ENCODE measurements around the gene CACNA1A.
"Not testable (repeated sequence)": the region's sequence is repeated elsewhere in the genome, so short reads cannot be mapped to it uniquely, and the experiment has no call there.

The CACNA1A gene

DNA sequence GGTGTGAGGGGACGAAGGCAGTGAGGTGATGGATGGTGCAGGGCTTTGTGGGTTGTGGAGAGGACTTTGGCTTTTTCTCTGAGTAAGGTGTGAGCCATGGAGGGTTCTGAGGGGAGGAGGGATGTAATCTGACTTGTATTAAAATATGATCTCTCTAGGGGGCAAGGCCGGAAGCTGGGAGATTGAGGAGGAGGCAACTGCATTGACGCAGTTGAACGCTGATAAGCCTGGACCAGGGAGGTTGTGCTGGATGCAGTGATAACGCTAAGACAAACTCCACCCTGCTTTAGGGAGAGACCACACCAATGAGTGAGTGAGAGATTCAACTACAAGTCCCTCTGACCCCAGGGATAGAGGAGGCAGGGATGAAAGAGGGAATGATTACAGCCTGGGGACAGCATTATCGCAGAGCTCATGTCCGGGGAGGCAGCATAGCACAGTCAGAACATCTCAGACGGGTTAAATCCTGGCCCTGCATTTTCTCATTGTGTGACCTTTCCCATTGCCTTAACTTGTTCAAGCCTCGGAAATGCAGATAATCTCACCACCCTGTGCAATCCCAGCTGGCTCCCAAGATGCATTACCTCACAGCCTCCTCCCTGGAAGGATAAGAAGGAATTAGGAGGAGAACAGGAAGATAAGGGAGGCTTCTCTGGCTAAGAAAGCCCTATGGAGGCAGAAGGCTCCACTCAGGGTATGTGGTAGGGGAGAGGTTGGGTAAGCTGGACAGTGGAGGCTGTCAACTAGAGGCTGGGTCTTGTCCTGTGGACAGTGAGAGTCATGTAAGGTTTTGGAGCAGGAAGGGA, 124.2 kb downstream of the CACNA1A start:
- TF ChIP-seq ZNF274 (IDR thresholded peaks at IDR 0.05; ENCODE audit: low read depth, low read length) = no peak
- no peak overlapping the region for H3K4me3 ChIP-seq (ENCODE audit: low read length)

DNA sequence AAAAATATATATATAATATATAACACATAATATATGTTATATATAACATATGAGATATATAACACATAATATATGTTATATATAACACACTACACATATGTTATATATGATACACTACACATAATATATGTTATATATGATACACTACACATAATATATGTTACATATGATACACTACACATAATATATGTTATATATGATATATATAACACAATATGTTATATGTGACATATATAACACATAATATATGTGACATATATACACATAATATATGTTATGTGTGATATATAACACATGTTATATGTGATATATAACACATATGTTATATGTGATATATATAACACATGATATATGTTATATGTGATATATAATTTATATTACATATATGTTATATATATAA, 129.7 kb downstream of the CACNA1A start:
- H3K4me3 ChIP-seq (ENCODE audit: low read length) = no peak overlapping the region
- no peak for TF ChIP-seq ZNF274 (IDR thresholded peaks at IDR 0.05; ENCODE audit: low read depth, low read length)

DNA sequence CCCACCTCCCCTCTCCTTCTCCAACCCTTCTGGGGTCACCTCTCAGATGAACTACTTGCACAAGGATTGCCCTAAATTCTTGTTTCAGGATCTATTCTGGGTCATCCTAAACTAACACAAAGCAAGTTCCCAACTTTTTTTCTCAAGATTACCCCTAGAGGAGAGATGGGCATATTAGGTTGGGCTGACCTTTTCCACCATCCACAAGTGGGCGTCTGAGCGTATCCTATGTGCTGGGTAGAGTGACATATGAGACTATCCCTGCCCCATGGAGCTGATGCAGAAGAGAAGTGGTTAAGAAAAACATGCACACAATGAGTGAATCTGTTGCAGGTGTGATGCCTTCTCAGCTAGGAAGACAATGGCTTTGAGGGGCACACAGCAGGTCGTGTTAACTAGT, 132.7 kb downstream of the CACNA1A start:
- no peak overlapping the region for H3K4me3 ChIP-seq (ENCODE audit: low read length)
- TF ChIP-seq ZNF274 (IDR thresholded peaks at IDR 0.05; ENCODE audit: low read depth, low read length) = no peak

DNA sequence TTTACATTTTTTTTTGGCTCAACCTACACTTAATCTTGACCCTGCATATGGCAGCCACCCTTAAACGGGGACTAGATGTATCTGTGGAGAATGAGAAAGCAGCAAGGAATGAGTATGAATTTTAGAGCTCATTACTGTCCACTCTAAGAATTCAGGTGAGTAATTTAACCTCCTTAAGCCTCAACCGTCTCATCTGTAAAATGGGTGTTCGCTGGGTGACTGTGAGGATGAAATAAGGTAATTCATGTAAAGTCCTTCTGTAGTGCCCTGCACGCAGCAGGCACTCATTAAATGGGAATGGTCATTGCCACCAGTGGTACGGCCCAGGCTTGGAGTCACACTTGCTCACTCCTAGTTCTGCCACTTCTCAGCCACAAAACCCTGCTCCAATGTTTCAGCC, 135.3 kb downstream of the CACNA1A start:
- TF ChIP-seq ZNF274 (IDR thresholded peaks at IDR 0.05; ENCODE audit: low read depth, low read length) = no peak

DNA sequence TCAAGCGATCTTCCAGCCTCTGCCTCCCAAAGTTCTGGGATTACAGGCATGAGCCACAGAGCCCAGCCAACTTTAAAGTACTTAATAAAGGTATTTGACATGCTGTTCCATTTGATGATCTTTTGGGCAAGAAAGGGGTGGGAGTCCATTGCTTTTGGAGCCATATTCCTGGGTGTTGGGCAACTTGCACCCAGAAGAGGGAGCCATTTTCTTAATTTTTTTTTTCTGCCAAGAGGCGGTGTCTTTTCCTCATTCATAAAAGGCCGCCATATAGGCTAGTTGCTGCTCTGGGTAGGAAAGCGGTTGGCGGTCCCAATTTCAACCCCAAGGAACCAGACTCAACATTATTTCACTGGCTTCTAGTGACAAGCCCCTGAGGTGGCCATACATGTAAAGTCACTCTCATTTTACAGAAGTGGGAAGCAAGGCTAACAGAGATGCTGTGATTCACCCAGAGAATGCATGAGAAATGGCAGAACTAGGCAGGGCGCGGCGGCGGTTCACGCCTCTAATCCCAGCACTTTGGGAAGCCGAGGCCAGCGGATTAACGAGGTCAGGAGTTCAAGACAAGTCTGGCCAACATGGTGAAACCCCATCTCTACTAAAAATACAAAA, 139.6 kb downstream of the CACNA1A start:
- no peak overlapping the region for H3K4me3 ChIP-seq (ENCODE audit: low read length)
- TF ChIP-seq ZNF274 (IDR thresholded peaks at IDR 0.05; ENCODE audit: low read depth, low read length) = no peak

More for the DNA sequence above, 135.3 kb downstream of the CACNA1A start:
- H3K4me3 ChIP-seq (ENCODE audit: low read length) = no peak overlapping the region

DNA sequence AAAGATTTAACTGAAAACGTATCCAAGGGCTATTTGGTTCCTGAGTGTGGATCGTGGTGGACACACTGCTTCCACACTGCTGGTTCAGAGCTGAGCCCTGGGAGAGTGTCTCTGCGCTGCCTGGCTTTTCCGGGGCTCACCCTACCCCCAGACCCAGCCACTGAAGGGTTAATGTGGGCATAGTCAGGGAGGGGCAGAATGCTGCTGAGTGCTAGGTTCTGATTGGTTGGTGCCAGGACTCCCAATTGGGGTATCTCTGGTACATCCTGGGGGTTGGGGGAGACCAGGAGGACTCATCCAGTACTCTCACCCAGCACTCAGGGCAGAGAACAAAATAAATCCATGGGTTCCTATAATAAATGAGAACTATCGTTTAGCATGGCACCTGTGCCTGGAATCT, 142.3 kb downstream of the CACNA1A start:
- TF ChIP-seq ZNF274 (IDR thresholded peaks at IDR 0.05; ENCODE audit: low read depth, low read length) = no peak
- no peak overlapping the region for H3K4me3 ChIP-seq (ENCODE audit: low read length)

DNA sequence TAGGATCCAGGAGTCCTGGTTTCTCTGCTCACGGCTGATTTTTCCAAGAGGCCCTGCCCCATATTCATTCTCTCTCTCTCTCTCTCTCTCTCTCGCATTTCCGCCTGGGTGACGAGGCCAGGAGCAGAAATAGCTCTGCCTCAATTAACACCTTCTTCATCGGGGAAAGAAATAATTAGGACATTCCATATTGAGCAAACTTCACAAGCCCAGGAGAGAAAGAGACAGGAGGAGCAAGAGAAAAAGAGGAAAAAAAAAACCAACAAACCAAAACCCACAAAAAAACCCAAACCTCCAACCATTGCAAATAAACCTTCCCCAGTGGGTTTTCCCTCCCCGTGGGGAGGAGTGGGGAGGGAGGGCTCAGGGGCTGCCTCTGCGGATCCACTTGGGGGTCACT, 143.0 kb downstream of the CACNA1A start:
- TF ChIP-seq ZNF274 (IDR thresholded peaks at IDR 0.05; ENCODE audit: low read depth, low read length) = no peak
- no peak overlapping the region for H3K4me3 ChIP-seq (ENCODE audit: low read length)

DNA sequence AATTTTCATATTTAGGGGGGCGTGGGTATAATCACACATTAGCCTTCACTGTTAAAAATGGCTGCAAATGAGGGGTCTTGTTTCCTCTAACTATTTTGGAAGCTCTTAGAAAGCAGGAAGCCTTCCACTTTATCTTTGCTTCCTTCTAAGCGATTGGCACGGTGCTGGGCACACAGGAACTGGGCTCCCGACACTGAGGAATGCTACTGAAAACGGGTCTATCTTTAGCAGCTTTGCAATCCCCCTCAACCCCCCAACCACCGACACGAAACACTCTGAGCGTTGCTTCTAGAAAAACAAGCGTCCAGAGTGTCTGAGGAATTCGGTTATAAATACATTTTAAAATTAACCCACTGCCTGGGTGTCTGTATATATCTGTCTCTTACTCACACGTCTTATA, 143.6 kb downstream of the CACNA1A start:
- no peak for TF ChIP-seq ZNF274 (IDR thresholded peaks at IDR 0.05; ENCODE audit: low read depth, low read length)
- H3K4me3 ChIP-seq (ENCODE audit: low read length) = no peak overlapping the region

DNA sequence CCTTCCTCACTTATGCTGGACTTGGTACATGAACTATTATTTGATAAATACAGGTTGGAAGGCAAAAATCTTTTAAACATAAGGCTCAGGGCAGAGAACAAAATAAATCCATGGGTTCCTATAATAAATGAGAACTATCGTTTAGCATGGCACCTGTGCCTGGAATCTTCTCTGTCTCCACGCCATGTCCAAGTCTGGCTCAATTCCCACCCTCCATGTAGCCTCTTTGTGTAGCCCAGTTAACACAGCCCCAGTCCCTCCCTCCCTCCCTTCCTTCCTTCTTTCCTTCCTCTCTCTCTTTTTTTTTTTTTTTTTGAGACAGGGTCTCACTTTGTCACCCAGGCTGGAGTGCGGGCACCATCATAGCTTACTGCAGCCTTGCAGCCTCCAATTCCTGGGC, 144.6 kb downstream of the CACNA1A start:
- not testable (repeated sequence) for H3K4me3 ChIP-seq (ENCODE audit: low read length)

DNA sequence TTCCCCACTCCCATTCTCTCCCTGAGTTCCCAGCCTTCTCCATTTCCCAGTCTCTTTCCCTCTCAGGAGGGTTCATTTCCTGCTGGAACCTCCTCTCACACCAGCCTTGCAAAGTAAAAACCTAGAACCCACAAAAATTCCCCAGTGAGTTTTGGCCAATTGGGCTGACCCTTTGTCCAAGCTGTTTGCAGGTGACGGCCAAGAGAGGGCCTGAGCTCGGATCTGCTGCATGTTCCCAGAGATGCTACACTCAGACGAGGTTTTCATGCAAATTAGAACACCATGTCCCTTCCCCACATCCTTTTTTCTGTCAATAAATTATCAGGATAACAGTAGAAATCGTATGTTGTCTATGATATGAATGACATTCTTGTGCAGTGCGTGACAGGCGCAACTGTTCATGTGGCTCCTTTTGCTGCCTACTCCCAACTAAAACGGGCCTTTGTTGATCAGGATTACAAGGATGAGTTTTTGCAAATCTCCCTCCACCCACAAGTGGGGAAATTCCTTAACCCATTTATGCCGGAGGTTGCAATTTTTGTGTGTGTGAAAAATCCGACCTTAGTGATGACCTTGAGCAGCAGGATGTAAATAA, 149.5 kb downstream of the CACNA1A start:
- TF ChIP-seq ZNF274 (IDR thresholded peaks at IDR 0.05; ENCODE audit: low read depth, low read length) = no peak
- no peak overlapping the region for H3K4me3 ChIP-seq (ENCODE audit: low read length)

DNA sequence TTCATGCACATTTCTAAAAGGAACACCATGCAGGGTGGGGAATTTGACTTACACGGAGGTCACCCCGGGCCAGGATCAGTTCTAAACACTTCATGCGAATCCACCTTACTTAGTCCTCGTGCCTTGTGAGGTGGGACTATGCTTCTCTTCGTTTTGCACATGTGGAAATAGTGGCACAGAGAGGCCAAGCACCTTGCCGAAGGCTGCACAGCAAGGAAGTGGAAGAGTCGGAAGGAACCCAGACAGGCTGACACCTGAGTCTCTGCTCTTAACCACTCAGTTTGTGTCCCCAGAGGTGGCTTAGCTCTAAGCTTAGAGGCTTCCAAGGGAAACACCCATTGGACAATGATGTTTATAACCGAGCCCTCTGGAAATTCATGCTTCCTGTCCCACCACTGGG, 150.1 kb downstream of the CACNA1A start:
- no peak overlapping the region for H3K4me3 ChIP-seq (ENCODE audit: low read length)
- no peak for TF ChIP-seq ZNF274 (IDR thresholded peaks at IDR 0.05; ENCODE audit: low read depth, low read length)

DNA sequence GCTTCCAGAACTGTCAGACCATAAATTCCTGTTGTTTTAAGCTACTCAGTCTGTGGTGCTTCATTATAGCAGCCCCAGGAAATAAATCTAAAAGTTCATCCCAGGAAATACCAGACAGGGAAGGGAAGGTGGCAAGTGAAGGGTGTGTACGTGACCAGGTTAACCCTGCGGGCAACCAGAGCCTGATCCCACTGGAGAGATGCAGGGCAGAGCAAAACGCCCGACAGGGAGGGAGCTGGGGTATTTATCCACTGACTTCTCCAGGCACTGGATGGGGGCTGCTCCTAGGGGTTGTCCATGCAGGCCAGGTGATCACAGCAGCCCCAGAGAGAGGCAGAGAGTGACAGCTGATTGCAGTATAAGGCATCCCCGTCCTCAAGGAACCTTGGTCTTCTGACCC, 150.9 kb downstream of the CACNA1A start:
- no peak for TF ChIP-seq ZNF274 (IDR thresholded peaks at IDR 0.05; ENCODE audit: low read depth, low read length)
- no peak overlapping the region for H3K4me3 ChIP-seq (ENCODE audit: low read length)

DNA sequence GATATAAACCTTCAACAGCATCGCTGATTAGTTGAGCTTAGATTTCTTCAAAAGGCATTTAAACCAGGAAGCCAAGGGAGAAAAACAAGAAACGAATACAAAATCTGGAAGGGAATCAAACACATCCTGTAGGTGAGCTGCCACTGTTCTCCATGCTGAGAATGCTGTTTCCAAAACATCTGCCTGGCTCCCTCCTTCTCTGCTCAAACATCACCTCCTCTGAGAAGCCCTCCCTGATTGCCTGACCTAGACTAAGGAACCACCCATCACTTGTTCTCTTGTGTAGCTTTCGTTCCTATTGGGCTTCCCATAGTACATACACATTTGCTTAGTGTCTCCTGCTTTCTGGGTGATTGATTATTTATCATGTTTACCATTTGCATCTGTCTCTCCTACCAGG, 152.7 kb downstream of the CACNA1A start:
- no peak for TF ChIP-seq ZNF274 (IDR thresholded peaks at IDR 0.05; ENCODE audit: low read depth, low read length)
- H3K4me3 ChIP-seq (ENCODE audit: low read length) = no peak overlapping the region

DNA sequence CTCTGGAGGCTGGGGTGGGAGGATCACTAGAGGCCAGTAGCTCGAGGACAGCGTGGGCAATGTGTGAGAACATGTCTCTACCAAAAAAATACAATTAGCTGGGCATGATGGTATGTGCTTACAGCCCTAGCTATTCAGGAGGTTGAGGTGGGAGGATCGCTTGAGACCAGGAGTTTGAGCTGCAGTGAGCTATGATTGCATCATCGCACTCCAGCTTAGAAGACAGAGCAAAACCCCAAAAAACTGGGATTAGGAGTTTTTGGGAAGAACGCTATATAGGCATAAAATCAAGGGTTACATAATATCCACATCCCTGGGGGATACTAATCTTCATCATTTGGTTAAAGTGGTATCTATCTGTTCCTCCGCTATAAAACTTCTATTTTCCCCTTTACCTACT, 155.5 kb downstream of the CACNA1A start:
- H3K4me3 ChIP-seq (ENCODE audit: low read length) = no peak overlapping the region
- no peak for TF ChIP-seq ZNF274 (IDR thresholded peaks at IDR 0.05; ENCODE audit: low read depth, low read length)

DNA sequence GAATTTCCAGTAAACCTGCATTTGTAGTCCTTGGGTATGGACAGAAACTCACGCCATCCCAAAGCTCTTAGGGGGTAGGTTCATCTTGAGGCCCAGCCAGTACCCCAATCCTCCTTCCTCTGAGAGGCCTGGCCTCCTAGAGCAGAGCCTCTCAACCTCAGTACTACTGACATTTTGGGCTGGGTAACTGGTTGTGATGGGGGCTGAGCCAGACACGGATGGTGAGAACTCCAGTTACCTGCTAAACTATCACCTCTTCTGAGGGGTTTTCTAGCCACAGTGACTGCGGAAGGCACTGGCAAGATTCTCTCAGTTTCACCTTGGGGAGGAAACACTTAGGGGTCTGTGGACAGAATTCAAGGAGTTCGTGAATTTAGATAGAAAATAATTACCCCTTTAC, 156.2 kb downstream of the CACNA1A start:
- no peak for TF ChIP-seq ZNF274 (IDR thresholded peaks at IDR 0.05; ENCODE audit: low read depth, low read length)
- H3K4me3 ChIP-seq (ENCODE audit: low read length) = no peak overlapping the region

Measured in GM08714 (cell line).